Vagina (tissue), 2 donors: ENCODE results near the gene ABCB8.

ENCODE experiments used
- CTCF ChIP-seq, 3 experiments: fragments of 450-650 bp in 2 of 3; fragments of 200-600 bp in 1 of 3; sonication (generic) in 1 of 3; IDR thresholded peaks; one replicate each; pipeline ENCODE4 v1.5.1; 2017 to 2019; ENCODE audit warnings: antibody characterized with exemption in 3 of 3, mild to moderate bottlenecking in 2 of 3, moderate library complexity in 2 of 3
- POLR2A ChIP-seq, 2 donors: fragments of 450-650 bp; IDR thresholded peaks; one replicate each; pipeline ENCODE4 v1.6.1; 2017; ENCODE audit warnings: antibody characterized with exemption in 2 of 2, mild to moderate bottlenecking in 2 of 2, moderate library complexity in 2 of 2
- POLR2AphosphoS5 ChIP-seq, 2 donors: sonication (generic); formaldehyde crosslinking; IDR thresholded peaks; one replicate each; pipeline ENCODE4 v1.9.0; 2017; ENCODE audit warnings: antibody characterized with exemption in 2 of 2, mild to moderate bottlenecking in 2 of 2, low read depth in 1 of 2; ENCODE audit not compliant: insufficient read depth in 1 of 2

GRCh38 chr7:151088019-151088855 is 60.0 kb downstream of the ABCB8 start:
- TF ChIP-seq CTCF (IDR thresholded peaks at IDR 0.05) (no peak), POLR2A (IDR thresholded peaks at IDR 0.05) (no peak), POLR2AphosphoS5 (IDR thresholded peaks at IDR 0.05; ENCODE audit: insufficient read depth in 1 of 2, low read depth in 1 of 2) (no peak)
